Endometrial microvascular endothelial cells (primary cell): Measurements from ENCODE around the gene TLNRD1. TPM values are rescaled to one million over a fixed set of nuclear protein-coding genes. Genes with fewer than 3 reads are reported as not detected.

Experiments used
- in situ Hi-C: cut with HindIII; loops from 2 replicates; pipeline ENCODE4 v1.10.0; 2017; ENCODE audit warnings: low sequenced_read_pairs, low pct_unique_long_range_greater_than_20kb; ENCODE audit errors: inconsistent ontology term
- total RNA-seq: library from RNA; depleted of rRNA; stranded (reverse); fragments of >200 nt; gene quantifications from one replicate; pipeline ENCODE4 v1.2.3, GENCODE V29; 2015; ENCODE audit errors: inconsistent ontology term

TLNRD1 gene
- total RNA-seq, 1 donor from 2014 or later, result 27.4 TPM

DNA sequence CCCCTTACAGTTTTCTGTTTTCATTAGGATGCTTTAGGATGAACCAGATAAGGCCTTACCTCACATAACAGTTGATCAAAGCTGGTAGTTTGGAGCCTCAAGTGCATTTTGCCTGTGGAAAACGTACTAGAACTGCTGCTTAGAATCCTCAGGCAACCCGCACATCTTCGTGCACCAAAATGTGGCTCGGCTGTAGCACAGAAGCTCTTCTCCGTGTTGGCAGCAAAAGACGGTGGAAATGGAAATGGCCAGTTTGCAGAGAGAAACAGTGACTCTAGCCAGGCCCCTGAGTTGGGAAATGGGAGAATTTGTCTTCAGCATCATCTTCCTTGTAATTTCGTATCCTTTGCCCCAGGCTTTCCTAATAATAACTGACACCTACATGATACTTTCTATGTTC lies 20.6 kb downstream of the TLNRD1 start:
- in situ Hi-C loops, result no loop called here

DNA sequence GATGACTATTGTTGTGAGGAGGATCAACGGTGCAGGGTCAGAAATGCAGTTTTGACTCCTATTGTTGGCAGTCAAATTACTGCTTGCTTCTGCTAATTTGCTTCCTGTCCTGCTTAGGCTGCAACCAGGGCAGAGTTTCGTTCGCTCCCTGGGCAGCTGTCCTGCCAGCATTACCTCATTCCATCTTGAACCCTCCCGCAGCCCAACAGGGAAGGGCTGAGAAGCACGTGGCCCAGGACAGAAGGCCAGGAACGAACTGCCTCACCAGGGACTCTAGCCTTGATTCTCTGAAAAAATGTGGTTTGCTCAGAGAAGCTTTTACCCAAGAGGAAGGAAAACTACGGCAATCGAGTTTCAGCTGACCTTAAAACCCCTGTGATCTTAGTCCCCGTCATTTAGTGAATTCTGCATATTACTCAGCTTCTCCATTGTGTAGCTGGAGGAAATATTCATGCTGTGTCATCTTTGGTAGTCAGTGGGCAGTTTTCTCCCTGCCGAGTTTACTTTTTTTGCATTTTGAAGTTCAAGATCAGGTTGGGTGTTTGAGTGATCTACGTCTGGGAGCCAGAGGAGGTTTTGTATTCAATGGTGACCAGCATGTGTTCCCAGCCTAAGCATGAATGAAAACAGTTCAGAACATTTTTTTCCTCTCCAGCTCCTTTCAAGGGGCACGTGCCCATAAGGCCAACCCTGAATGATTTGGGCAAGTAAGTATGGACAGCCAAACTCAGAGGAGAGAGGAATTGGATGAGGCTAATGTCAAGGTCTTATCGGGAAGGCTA lies 23.0 kb downstream of the TLNRD1 start:
- in situ Hi-C loops, result no loop called here

DNA sequence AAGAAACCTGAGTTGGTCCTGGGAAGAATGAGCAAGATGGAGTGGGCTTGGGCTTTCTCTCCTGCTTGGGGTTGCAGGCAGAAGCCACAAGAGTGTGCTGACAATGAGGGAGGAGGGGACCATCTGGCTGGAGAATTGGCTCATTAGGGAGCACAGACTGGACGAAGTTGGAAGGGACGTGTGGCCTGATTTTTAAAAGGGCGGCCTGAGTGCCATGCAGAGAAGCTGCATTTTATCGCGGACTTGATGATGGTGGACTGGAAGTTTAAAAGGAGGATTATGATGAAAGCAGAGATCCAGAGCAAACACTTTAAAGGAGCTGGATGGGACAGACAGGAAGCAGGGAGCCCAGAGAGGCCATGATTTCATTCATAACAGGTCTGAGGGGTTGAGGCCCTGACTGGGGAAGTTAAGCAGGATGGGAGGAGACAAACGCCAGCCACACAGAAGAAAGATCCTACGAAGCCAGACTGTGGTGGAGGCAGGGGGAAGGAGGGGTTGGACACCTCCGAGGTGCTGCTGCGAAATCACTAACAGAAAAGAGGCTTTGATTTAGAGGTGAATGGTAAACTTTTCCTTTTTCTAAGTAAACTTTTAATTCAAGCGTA lies 23.6 kb downstream of the TLNRD1 start:
- in situ Hi-C loops, result no loop called here

DNA sequence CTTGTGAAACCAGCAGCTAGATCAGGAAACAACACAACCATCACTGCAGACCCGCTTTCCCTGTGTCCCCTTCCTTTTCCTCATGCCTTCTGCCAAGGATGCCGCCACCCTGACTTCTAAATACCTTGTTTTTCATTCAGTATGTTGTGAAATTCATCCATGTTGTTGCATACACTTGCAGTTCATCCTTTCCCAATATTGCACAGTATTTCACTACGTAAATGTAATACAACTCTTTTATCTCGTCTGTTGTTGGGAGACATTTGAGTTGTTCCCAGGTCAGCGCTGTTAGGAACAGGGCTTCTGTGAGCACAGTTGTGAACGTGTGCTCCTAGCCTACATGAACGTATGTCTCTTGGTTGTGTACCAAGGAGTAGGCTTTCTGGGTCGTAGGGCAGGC lies 24.2 kb downstream of the TLNRD1 start:
- in situ Hi-C loops, result no loop called here

DNA sequence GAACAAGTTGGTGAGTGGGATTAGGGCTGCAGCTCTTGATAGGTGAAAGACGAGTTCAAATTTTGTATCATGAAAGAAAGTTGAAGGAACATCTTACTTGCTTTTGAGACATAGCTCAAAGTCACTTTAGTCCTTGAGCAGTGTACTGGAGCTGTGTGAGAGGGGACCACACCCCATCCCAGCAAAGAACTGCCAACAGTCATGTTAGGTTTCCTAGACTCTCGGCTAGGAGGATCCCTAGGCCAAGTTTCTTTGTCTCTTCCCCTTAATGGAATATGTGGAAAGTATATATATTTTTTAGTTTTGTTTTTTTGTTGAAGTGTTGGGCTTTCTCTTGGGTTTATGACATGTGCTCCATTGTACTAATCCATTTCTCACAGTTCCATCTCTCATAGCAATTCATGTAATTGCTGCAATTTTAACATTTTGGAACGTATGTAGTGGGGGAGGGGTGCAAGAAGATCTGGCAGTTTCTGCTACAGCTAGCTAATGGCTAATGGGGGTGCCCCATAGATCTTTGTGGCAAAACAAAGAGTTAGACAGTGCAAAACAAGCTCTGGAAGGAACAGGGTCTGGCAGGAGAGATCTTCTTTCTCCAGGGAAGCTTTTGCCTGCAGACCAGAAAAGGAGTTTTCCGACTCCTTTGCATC lies 25.1 kb downstream of the TLNRD1 start:
- in situ Hi-C loops, result no loop called here

- in situ Hi-C loops, result no loop called here
These were observed 26.3 kb downstream of the TLNRD1 start for GRCh38 chr15:81026836-81027599.

- in situ Hi-C loops, result no loop called here
These were observed 28.9 kb downstream of the TLNRD1 start for GRCh38 chr15:81029414-81030300.

DNA sequence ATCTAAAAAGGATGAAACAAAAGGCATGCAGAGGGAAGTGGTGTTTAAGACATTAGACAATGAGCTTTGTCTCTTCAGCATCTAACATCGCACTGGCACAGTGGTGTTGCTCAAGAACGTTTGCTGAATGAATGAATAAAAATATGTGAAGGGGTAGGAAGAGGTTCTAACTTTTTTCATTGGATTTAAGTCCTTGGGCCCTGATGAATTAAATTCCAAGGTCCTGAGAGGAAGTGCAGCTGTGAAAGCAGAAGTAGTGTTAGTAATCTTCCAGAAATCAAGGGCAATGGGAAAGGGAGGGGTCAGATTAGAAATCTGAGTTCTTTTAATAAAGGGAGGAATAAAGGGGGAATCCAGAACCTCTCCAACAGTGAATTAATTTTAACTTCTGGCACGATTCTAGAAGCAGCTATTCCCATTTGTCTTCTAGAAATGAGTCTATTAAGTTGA lies 29.6 kb downstream of the TLNRD1 start:
- in situ Hi-C loops, result no loop called here

GRCh38 chr15:81031203-81031602 lies 30.5 kb downstream of the TLNRD1 start:
- in situ Hi-C loops, result no loop called here

DNA sequence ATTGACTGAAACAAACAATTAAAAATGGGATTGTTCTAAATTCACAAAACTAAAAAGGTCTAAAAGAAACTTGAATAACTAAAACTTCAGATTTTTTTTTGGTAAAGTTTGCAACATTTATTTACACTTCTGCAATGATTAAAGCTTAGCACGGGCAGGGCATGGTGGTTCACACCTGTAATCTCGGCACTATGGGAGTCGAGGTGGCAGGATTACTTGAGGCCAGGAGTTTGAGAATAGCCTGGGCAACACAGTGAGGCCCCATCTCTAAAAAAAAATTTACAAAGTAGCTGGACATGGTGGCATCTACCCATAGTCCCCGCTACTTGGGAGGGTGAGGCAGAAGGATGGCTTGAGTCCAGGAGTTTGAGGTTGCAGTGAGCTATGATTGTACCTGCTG lies 31.6 kb downstream of the TLNRD1 start:
- in situ Hi-C loops, result no loop called here

GRCh38 chr15:81032818-81033217 lies 32.1 kb downstream of the TLNRD1 start:
- in situ Hi-C loops, result no loop called here

DNA sequence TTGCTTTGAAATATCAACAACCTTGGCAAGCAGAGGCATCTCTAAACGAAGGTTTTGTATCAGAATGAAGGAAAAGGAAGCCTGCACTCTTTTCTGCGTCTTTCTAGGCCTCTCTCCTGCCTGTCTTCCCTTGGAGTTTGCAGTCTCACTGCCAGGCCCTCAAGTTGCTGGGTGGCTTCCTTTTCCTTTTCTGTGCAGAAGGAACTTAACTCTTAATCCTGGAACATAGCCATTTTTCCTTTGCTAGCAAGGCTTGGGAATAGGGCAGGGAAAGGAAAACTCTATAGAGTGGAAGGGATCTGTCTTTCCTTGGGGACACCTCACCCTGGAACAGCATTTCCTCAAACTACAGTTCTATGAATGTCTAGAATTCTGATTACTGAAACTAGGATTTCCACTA lies 32.8 kb downstream of the TLNRD1 start:
- in situ Hi-C loops, result no loop called here

- in situ Hi-C loops, result no loop called here
These were observed 37.4 kb downstream of the TLNRD1 start for GRCh38 chr15:81037952-81038743.

DNA sequence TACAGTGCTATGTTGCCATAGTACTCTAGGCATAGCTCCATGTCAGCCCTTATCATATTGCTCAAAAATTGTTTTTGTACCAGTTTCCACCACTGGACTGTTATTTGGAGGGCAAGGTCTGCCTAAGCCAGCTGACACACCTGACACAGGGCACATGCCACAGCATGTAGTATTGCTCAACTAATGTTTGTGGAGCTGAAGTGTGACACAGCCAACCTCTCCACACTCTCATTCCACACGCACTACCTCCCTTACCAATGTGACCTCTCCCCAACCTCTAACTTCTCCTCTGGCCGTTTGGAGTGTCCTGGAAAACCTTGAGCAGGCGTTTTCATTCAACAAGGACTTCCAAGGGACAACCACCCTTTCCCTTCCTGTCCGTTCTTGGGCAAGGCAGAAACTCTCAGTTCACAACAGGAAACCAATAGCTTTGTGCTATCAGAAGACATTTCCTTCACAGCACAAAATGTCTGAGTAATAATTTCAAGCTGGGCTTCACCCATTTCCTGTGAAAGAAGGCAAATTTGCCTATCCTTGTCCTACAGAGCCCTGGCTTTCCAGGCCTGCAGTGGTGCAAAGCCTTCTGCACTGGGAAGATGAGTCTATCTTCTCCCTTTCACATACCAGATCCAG lies 38.4 kb downstream of the TLNRD1 start:
- in situ Hi-C loops, result no loop called here

DNA sequence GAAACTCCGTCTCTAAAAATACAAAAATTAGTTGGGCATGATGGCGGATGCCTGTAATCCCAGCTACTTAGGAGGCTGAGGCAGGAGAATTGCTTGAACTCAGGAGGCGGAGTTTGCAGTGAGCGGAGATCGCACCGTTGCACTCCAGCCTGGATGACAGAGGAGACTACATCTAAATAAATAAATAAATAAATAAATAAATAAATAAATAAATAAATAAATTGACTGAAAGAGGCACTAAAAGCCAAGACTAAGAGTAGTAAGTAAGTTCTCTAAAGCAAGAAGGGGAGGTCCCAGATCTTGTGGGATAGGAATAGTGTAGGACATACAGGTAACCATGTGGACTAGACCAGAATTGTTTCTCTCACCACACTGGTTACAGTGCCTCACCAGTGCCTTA lies 40.0 kb downstream of the TLNRD1 start:
- in situ Hi-C loops, result no loop called here

GRCh38 chr15:81043281-81043934 lies 42.7 kb downstream of the TLNRD1 start:
- in situ Hi-C loops, result no loop called here
